Naive B cell (primary cell): ENCODE measurements around the gene PEX11G. TPM values are rescaled to one million over a fixed set of nuclear protein-coding genes. Genes with fewer than 3 reads are reported as not detected.

Experiments
- ATAC-seq, 2 donors: fragments of 150-1000 bp; cut with Tn5 transposase; 2 replicates each; pipeline ENCODE4 v1.10.0; 2021; ENCODE audit warnings: low read depth in 2 of 2, mild to moderate bottlenecking in 2 of 2, moderate library complexity in 2 of 2
- DNase-seq: peaks from one replicate; pipeline ENCODE4 v3.0.0; 2022
- H3K27ac Mint-ChIP-seq, 6 donors: one replicate each; pipeline ENCODE4 v1.8.0; 2020 to 2022; ENCODE audit warnings: mild to moderate bottlenecking in 6 of 6, mixed read lengths in 6 of 6, moderate library complexity in 5 of 6, inconsistent platforms in 2 of 6
- H3K27me3 Mint-ChIP-seq, 3 donors: one replicate each; pipeline ENCODE4 v1.8.0; 2021 to 2022; ENCODE audit warnings: mixed read lengths in 3 of 3, mild to moderate bottlenecking in 1 of 3
- H3K36me3 Mint-ChIP-seq, 2 donors: one replicate each; pipeline ENCODE4 v1.8.0; 2020 to 2022; ENCODE audit warnings: mixed read lengths in 2 of 2, inconsistent platforms in 1 of 2, mild to moderate bottlenecking in 1 of 2
- H3K4me1 Mint-ChIP-seq, 3 donors: one replicate each; pipeline ENCODE4 v1.8.0; 2020 to 2022; ENCODE audit warnings: mixed read lengths in 3 of 3, inconsistent platforms in 1 of 3, mild to moderate bottlenecking in 1 of 3, moderate library complexity in 1 of 3
- H3K4me3 Mint-ChIP-seq, 8 donors: one replicate each; pipeline ENCODE4 v1.8.0; 2020 to 2022; ENCODE audit warnings: mild to moderate bottlenecking in 8 of 8, mixed read lengths in 8 of 8, moderate library complexity in 8 of 8, inconsistent platforms in 2 of 8
- H3K9me3 Mint-ChIP-seq, 7 donors: one replicate each; pipeline ENCODE4 v1.8.0; 2020 to 2022; ENCODE audit warnings: mixed read lengths in 7 of 7, mild to moderate bottlenecking in 5 of 7, inconsistent platforms in 2 of 7, moderate library complexity in 1 of 7
- polyA plus RNA-seq, 6 donors: library from polyadenylated mRNA; unstranded; fragments of 300-500 nt; fragmentation: Illumina TruSeq; gene quantifications; one replicate each; pipeline ENCODE4 v1.2.3, GENCODE V29; 2021; ENCODE audit warnings: low read depth in 6 of 6

The PEX11G gene
- 1 to 10 TPM in 3 of 6 donors, under 1 TPM in 3; 0.52 to 4.4 (median 1.2) TPM for polyA plus RNA-seq

- Mint-ChIP-seq H3K4me3 (peak within 1 kb of the TSS; percentile 73 to 90 (median 86)), H3K36me3 (no peaks in the 10 kb centered on the region), H3K4me1 (peaks cover 3 to 11% (median 10%) of the 10 kb centered on the region in 3 donors), H3K9me3 (no peaks in the 10 kb centered on the region), H3K27me3 (peaks cover 0 to 9% (median 4%) of the 10 kb centered on the region in 3 donors), H3K27ac (peak within 1 kb of the TSS; percentile 60 to 96 (median 81))
- ATAC-seq = peak; percentile 98 to 99
- peak; percentile 89 for DNase-seq
Observed at GRCh38 chr19:7488736-7489353, at the start of gene PEX11G. TSS of gene PEX11G (minus strand) at chr19:7489035. CDS start at chr19:7489010, 25 bp downstream.

DNA sequence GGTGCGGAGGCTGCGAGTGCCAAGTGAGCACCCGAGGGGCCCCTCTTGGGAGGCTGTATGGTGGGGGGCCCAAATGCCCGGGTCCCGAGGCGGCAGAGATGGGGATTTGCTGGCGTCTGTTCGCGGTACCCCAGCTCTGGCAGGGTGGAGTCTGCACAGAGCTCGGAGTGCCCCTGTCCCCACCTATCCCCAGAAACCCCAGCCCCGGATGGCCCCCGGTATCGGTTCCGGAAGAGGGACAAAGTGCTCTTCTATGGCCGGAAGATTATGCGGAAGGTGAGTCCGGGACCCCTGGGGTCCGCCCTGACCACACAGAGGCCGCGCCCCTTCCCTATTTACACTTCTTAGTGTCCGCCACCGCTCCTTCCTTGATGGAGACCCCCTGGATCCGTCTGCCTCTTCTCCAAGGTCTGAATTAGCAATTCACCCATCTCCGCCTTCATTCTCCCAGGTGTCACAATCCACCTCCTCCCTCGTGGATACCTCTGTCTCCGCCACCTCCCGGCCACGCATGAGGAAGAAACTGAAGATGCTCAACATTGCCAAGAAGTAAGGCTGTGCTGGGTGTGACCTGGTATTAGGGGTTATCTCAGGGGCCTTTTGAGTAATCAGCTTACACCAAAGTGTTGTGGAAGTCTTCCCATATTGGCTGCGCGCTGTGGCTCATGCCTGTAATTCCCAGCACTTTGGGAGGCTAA is 47.3 kb upstream of the PEX11G start:
- H3K27ac Mint-ChIP-seq = peak overlapping the region; percentile 76 to 96 (median 90)
- DNase-seq = no peak
- H3K36me3 Mint-ChIP-seq = peaks cover 5 to 7% of the 10 kb centered on the region in 2 donors
- ATAC-seq = peak; percentile 2 to 4
- H3K27me3 Mint-ChIP-seq = no peaks in the 10 kb centered on the region
- H3K4me3 Mint-ChIP-seq = peak overlapping the region; percentile 88 to 98 (median 96)
- H3K4me1 Mint-ChIP-seq = peaks cover 17 to 42% (median 36%) of the 10 kb centered on the region in 3 donors
- H3K9me3 Mint-ChIP-seq = no peaks in the 10 kb centered on the region

DNA sequence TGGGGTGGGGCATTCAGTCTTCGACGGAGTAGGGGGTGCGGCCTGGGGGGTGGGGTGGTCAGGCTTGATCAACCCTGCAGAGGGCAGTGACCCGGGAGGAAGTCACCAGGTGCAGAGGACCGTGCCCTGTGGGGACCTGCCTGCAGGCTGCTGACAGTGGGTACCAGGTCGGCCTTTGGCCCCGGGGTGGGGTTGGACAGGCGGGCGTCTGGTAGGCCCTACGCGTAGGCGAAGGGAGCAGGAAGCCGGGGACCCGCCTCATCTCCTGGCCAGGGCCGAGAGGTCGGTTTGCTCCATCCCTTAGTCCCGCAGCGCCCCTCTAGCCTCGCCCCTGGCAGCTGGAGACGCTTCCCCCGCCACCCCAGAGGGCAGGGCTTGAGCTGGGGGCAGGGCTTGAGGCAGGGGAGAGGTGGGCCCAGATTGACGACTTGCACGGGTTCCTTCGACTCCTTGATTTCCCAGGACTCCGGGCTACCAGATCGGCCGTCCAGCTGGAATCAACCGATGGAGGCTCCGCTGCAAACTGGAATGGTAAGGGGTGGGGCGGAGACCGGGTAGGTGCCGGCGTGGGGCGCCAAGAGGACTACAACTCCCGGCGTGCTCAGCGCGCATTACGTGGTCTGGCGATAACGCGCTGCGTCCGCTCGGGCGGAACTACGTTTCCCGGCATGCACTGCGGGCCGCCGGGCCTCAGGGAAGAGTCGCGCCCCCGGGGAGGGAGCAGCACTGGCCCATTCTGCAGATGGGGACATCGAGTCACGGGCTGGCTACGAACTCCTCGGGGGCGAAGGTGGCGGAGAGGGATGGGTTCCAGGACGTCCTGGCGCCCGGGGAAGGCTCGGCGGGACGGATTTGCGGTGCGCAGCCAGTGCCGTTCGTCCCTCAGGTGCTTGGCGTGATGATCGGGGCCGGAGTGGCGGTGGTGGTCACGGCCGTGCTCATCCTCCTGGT is 46.5 kb upstream of the PEX11G start, which contains the start of gene PNPLA6:
Gene PNPLA6, plus strand, starts transcription at position 671 of the 951 bp plus-strand sequence. Its CDS starts 72 bp downstream, at position 743.
- DNase-seq (peak; percentile 92), ATAC-seq (peak; percentile 76)
- peaks cover 17 to 44% (median 36%) of the 10 kb centered on the region in 3 donors for H3K4me1 Mint-ChIP-seq
- H3K27ac Mint-ChIP-seq = peak within 1 kb of the TSS; percentile 89 to 96 (median 94)
- no peaks in the 10 kb centered on the region for H3K9me3 Mint-ChIP-seq
- H3K4me3 Mint-ChIP-seq = peak within 1 kb of the TSS; percentile 88 to 98 (median 96)
- no peaks in the 10 kb centered on the region for H3K27me3 Mint-ChIP-seq
- peaks cover 5 to 6% of the 10 kb centered on the region in 2 donors for H3K36me3 Mint-ChIP-seq

- Mint-ChIP-seq H3K4me3 (peak overlapping the region; percentile 88 to 98 (median 96)), H3K27me3 (no peaks in the 10 kb centered on the region), H3K27ac (peak overlapping the region; percentile 80 to 96 (median 91)), H3K9me3 (no peaks in the 10 kb centered on the region), H3K4me1 (peaks cover 17 to 47% (median 36%) of the 10 kb centered on the region in 3 donors), H3K36me3 (peaks cover 5 to 6% of the 10 kb centered on the region in 2 donors)
- ATAC-seq (peak; percentile 8 to 12), DNase-seq (no peak)
Observed at GRCh38 chr19:7534531-7535046, 45.8 kb upstream of the PEX11G start.

GRCh38 chr19:7533925-7534480 is 45.2 kb upstream of the PEX11G start:
- peak overlapping the region; percentile 50 to 96 (median 89) for H3K27ac Mint-ChIP-seq
- no peaks in the 10 kb centered on the region for H3K27me3 Mint-ChIP-seq
- ATAC-seq (peak; percentile 51 to 55), DNase-seq (peak; percentile 71)
- peaks cover 5 to 6% of the 10 kb centered on the region in 2 donors for H3K36me3 Mint-ChIP-seq
- H3K4me1 Mint-ChIP-seq = peaks cover 19 to 50% (median 37%) of the 10 kb centered on the region in 3 donors
- peak overlapping the region; percentile 88 to 98 (median 96) for H3K4me3 Mint-ChIP-seq
- H3K9me3 Mint-ChIP-seq = no peaks in the 10 kb centered on the region

GRCh38 chr19:7533281-7533885 is 44.5 kb upstream of the PEX11G start:
- Mint-ChIP-seq H3K27ac (peak overlapping the region in 4 of 6 donors; percentile 38 to 94 (median 82)), H3K36me3 (peaks cover under 1 to 6% of the 10 kb centered on the region in 2 donors), H3K4me3 (peak overlapping the region; percentile 88 to 98 (median 96)), H3K4me1 (peaks cover 20 to 53% (median 38%) of the 10 kb centered on the region in 3 donors), H3K27me3 (no peaks in the 10 kb centered on the region), H3K9me3 (no peaks in the 10 kb centered on the region)
- DNase-seq (no peak), ATAC-seq (no peak)

- Mint-ChIP-seq H3K36me3 (peaks cover 0 to 6% of the 10 kb centered on the region in 2 donors), H3K9me3 (no peaks in the 10 kb centered on the region)
Observed at GRCh38 chr19:7529610-7530490, 41.0 kb upstream of the PEX11G start.

GRCh38 chr19:7529246-7529600 is 40.4 kb upstream of the PEX11G start:
- H3K4me3 Mint-ChIP-seq = peak overlapping the region in 1 of 8 donors; percentile 70
- no peak overlapping the region for H3K27ac Mint-ChIP-seq
- no peak for ATAC-seq
- H3K27me3 Mint-ChIP-seq = no peaks in the 10 kb centered on the region
- no peak for DNase-seq
- H3K36me3 Mint-ChIP-seq = peaks cover 0 to 6% of the 10 kb centered on the region in 2 donors
- H3K9me3 Mint-ChIP-seq = no peaks in the 10 kb centered on the region
- peaks cover 3 to 29% (median 20%) of the 10 kb centered on the region in 3 donors for H3K4me1 Mint-ChIP-seq

More at GRCh38 chr19:7529610-7530490, 41.0 kb upstream of the PEX11G start:
- Mint-ChIP-seq H3K4me1 (peaks cover 9 to 36% (median 24%) of the 10 kb centered on the region in 3 donors), H3K27me3 (no peaks in the 10 kb centered on the region), H3K4me3 (peak overlapping the region in 2 of 8 donors; percentile 43 to 74), H3K27ac (peak overlapping the region in 1 of 6 donors; percentile 37)
- ATAC-seq (no peak), DNase-seq (no peak)

GRCh38 chr19:7528522-7529245 is 39.8 kb upstream of the PEX11G start:
- DNase-seq (no peak), ATAC-seq (no peak)
- Mint-ChIP-seq H3K36me3 (peaks cover 0 to 6% of the 10 kb centered on the region in 2 donors), H3K4me1 (peaks cover 3 to 28% (median 15%) of the 10 kb centered on the region in 3 donors), H3K4me3 (peak overlapping the region in 2 of 8 donors; percentile 39 to 70), H3K9me3 (no peaks in the 10 kb centered on the region), H3K27ac (no peak overlapping the region), H3K27me3 (no peaks in the 10 kb centered on the region)

GRCh38 chr19:7528192-7528519 is 39.3 kb upstream of the PEX11G start:
- no peak overlapping the region for H3K27ac Mint-ChIP-seq
- no peaks in the 10 kb centered on the region for H3K9me3 Mint-ChIP-seq
- ATAC-seq (no peak), DNase-seq (no peak)
- H3K36me3 Mint-ChIP-seq = peaks cover 0 to 6% of the 10 kb centered on the region in 2 donors
- no peak overlapping the region for H3K4me3 Mint-ChIP-seq
- peaks cover 3 to 31% (median 18%) of the 10 kb centered on the region in 3 donors for H3K4me1 Mint-ChIP-seq
- H3K27me3 Mint-ChIP-seq = no peaks in the 10 kb centered on the region
